ENCODE data around the gene ARX. TPM values are rescaled to one million over a fixed set of nuclear protein-coding genes. Genes with fewer than 3 reads are reported as not detected.

Gene ARX
- total and polyA plus RNA-seq, 2 of the 8 experiments (the other 6 are each of a cell fraction or from before 2014, with no cell fraction given): not detected

DNA sequence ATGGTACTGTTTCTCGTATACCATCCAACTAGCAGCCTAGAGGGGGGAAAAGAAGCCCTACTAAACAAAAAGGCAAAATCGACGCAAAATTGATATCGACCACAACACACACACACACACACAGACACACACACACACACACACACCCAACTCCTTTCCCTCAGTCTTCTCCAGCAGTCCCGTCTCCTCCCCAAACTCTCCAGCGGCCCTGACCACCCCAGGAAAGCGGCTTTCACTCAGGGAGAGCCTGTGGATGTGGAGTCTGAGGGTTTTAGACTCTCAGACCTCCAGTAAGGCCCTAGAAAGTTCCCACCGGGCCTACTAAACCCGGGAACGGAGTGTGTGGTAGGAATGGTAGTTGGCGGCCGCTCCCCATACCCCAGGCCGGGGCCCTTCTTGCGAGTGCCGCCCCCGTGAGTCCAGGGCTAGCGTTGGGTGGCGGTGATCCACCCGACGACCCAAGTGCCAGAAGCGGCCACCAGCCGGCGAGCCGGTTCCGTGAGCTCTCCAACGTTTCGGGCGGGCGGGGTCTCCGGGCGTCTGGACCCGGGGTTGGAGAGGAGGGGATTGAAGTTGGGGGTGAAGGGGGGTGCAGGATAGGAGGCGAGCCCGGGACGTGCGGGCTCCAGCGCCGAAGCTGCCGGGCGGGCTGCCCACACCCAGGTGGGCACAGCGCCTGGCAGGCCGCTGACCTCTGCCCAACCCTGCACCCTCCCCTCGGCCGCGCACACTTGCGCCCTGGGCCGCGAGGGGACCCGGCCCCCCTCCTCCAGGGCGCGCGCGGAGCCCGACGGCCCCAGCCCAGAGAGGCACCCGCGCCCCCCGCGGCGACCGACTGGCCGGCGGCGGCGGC, 13.7 kb downstream of the ARX start:
- Histone ChIP-seq H3K79me2 (ENCODE audit: control insufficient read depth in 1 of 2, insufficient read depth in 2 of 2, low read length in 2 of 2) (no peaks in the 10 kb centered on the region), H2BK12ac (ENCODE audit: low read depth, low read length) (no peak overlapping the region), H2BK120ac (replicated peaks; ENCODE audit: low read depth, low read length) (no peak overlapping the region), H3K56ac (replicated peaks; ENCODE audit: insufficient read length, low read depth, low read length) (no peak overlapping the region), H2BK20ac (ENCODE audit: low read length) (no peak overlapping the region), H2BK5ac (ENCODE audit: low read depth, low read length) (no peak overlapping the region), H3K4me2 (ENCODE audit: insufficient read depth in 1 of 2, low read depth in 2 of 2, low read length in 2 of 2) (peak overlapping the region; percentile 75 to 95), H2AFZ (ENCODE audit: low read length) (no peak overlapping the region), H3K9ac (replicated peaks in 1 of 4; ENCODE audit: extremely low read depth in 1 of 4, low read depth in 3 of 4, low read length in 3 of 4) (no peak overlapping the region), H3K9me3 (ENCODE audit: insufficient read depth in 2 of 2, low read depth in 1 of 2, low read length in 1 of 2) (no peaks in the 10 kb centered on the region), H4K91ac (replicated peaks; ENCODE audit: insufficient read length, low read length) (no peak overlapping the region), H3K23ac (ENCODE audit: insufficient read length) (no peak overlapping the region), H3K23me2 (ENCODE audit: low read depth, low read length) (peaks cover 8% of the 10 kb centered on the region; the same call in 1 of the 2 replicates), H3K27me3 (replicated peaks in 1 of 4; ENCODE audit: control insufficient read depth in 3 of 4, extremely low read depth in 1 of 4, insufficient read depth in 3 of 4, low read length in 3 of 4) (peaks cover 45 to 77% (median 62%) of the 10 kb centered on the region in 4 experiments), H3K14ac (ENCODE audit: insufficient read length) (no peak overlapping the region), H4K5ac (ENCODE audit: insufficient read length, low read depth, low read length) (no peak overlapping the region), H3K4ac (replicated peaks; ENCODE audit: insufficient read length, low read depth, low read length) (no peak overlapping the region), H3K18ac (ENCODE audit: extremely low read depth, low read length) (no peak overlapping the region), H3K27ac (ENCODE audit: low read depth, low read length) (no peak overlapping the region), H4K8ac (ENCODE audit: extremely low read depth, insufficient read depth, low read length) (no peak overlapping the region), H3K4me3 (ENCODE audit: extremely low read depth in 1 of 4, insufficient read depth in 2 of 4, low read depth in 3 of 4, low read length in 4 of 4) (peak overlapping the region in 3 of 4 experiments; percentile 10 to 58 (median 36); a peak in 4 of 8 replicates), H2AK5ac (ENCODE audit: low read depth, low read length) (no peak overlapping the region), H3K79me1 (ENCODE audit: low read depth, low read length) (no peaks in the 10 kb centered on the region), H3K36me3 (ENCODE audit: control insufficient read depth in 2 of 4, insufficient read depth in 4 of 4, low read length in 3 of 4) (peaks cover 0 to 11% (median under 1%) of the 10 kb centered on the region in 4 experiments; a peak in 2 of 8 replicates), H4K20me1 (replicated peaks in 1 of 2; ENCODE audit: control insufficient read depth in 1 of 2, insufficient read depth in 2 of 2, low read length in 2 of 2) (peaks cover 1 to 2% of the 10 kb centered on the region in 2 experiments), H3K4me1 (replicated peaks in 1 of 4; ENCODE audit: control insufficient read depth in 3 of 4, insufficient read depth in 4 of 4, low read length in 3 of 4) (peaks cover 0 to 17% (median 10%) of the 10 kb centered on the region in 4 experiments; a peak in 6 of 7 replicates), H2BK15ac (ENCODE audit: low read length) (no peak overlapping the region)
- no peak for DNase-seq (ENCODE audit: low read depth in 1 of 2, low spot score in 2 of 2)
- ChIA-PET POLR2A (ENCODE audit: partially characterized antibody) (interaction anchor here (1.3 to 2.1 kb wide), 2 partner anchors 9 to 11 kb away, joined by 4 to 5 read pairs; no protein-coding TSS in a partner anchor), CTCF (ENCODE audit: partially characterized antibody) (interaction anchor here (1.0 to 2.1 kb wide), 3 partner anchors 9 to 163 kb away, joined by 3 to 8 read pairs (median 4); no protein-coding TSS in a partner anchor)
- no peak for FAIRE-seq
- WGBS, 2 experiments (ENCODE audit: extremely low coverage in 1 of 2, insufficient coverage in 1 of 2, insufficient read length in 1 of 2, insufficient replicate concordance in 2 of 2, low coverage in 1 of 2, low lambda C conversion rate in 2 of 2, missing lambda C conversion rate in 1 of 2): 7% methylated on average over 9 of the region's 65 CpGs; no CpG with 5 or more reads in 1 of the 2 experiments
